Measurements from ENCODE around the gene RMDN2.

- TF ChIP-seq CTCF (IDR thresholded peaks at IDR 0.05; ENCODE audit: borderline replicate concordance, extremely low read depth, low read length, poor library complexity, severe bottlenecking) = no peak
- no peak for TF ChIP-seq EZH2 (IDR thresholded peaks at IDR 0.05; ENCODE audit: borderline replicate concordance, low read depth, low read length, severe bottlenecking)
These were observed 88.2 kb downstream of the RMDN2 start for GRCh38 chr2:38013158-38013752.
